IMR-90 (cell line): Measurements from ENCODE around the gene HIVEP3. TPM values are rescaled to one million over a fixed set of nuclear protein-coding genes. Genes with fewer than 3 reads are reported as not detected.

Experiments used
- ATAC-seq: fragments of 200-7000 bp; cut with Tn5 transposase; 2 replicates; pipeline ENCODE4 v1.9.1; 2020; ENCODE audit warnings: low read depth, mild to moderate bottlenecking, moderate library complexity
- BruUV-seq: library from RNA; stranded (reverse); fragments of 400-500 nt; replicated peaks from 2 replicates; lab custom pipeline; 2021; lab: Mats Ljungman, UMichigan
- CTCF ChIA-PET: fragments of 300-600 bp; formaldehyde crosslinking; extraction: SDS; loops from one replicate; lab custom pipeline; 2021; ENCODE audit warnings: antibody characterized with exemption; lab: Yijun Ruan, JAX
- POLR2A ChIA-PET: fragments of 300-600 bp; sonication (Branson Sonifier 250); formaldehyde crosslinking; loops from one replicate; lab custom pipeline; 2022; ENCODE audit warnings: antibody characterized with exemption; ENCODE audit not compliant: unreplicated experiment; lab: Charles Lee
- DNase-seq: peaks from one replicate; pipeline ENCODE4 v3.0.0; 2013
- H2AFZ ChIP-seq: replicated peaks from 2 replicates; pipeline ENCODE3; 2013; ENCODE audit warnings: low read length, mild to moderate bottlenecking; ENCODE audit not compliant: poor library complexity
- H2AK5ac ChIP-seq: 2 replicates; pipeline ENCODE4 v1.6.1; 2013; ENCODE audit warnings: low read depth, low read length, inconsistent platforms
- H2AK9ac ChIP-seq: replicated peaks from 2 replicates; pipeline ENCODE3; 2013; ENCODE audit warnings: mild to moderate bottlenecking, low read depth, low read length, moderate library complexity; ENCODE audit not compliant: poor library complexity
- H2BK120ac ChIP-seq: 2 replicates; pipeline ENCODE4 v1.6.1; 2013; ENCODE audit warnings: low read depth, low read length, inconsistent platforms
- H2BK15ac ChIP-seq: 3 replicates; pipeline ENCODE4 v1.6.1; 2013; ENCODE audit warnings: low read depth, low read length, inconsistent platforms
- H2BK20ac ChIP-seq: 2 replicates; pipeline ENCODE4 v1.6.1; 2013; ENCODE audit warnings: low read depth, mild to moderate bottlenecking, inconsistent platforms, low read length, moderate library complexity
- H2BK5ac ChIP-seq: 2 replicates; pipeline ENCODE4 v1.6.1; 2013; ENCODE audit warnings: mild to moderate bottlenecking, low read depth, low read length, inconsistent platforms; ENCODE audit not compliant: poor library complexity, severe bottlenecking
- H3K14ac ChIP-seq: replicated peaks from 2 replicates; pipeline ENCODE4 v1.6.1; 2013; ENCODE audit warnings: low read depth, low read length, inconsistent platforms
- H3K18ac ChIP-seq: 2 replicates; pipeline ENCODE4 v1.6.1; 2013; ENCODE audit warnings: low read depth, low read length, control low read depth
- H3K23ac ChIP-seq: 2 replicates; pipeline ENCODE4 v1.6.1; 2013; ENCODE audit warnings: low read depth, low read length, inconsistent platforms
- H3K27ac ChIP-seq: 2 replicates; pipeline ENCODE4 v1.5.1; 2013; ENCODE audit warnings: mild to moderate bottlenecking, control low read depth, low read length; ENCODE audit not compliant: insufficient read depth
- H3K27me3 ChIP-seq: 2 replicates; pipeline ENCODE4 v1.6.1; 2013; ENCODE audit warnings: low read length; ENCODE audit not compliant: control insufficient read depth, insufficient read depth
- H3K36me3 ChIP-seq: 2 replicates; pipeline ENCODE4 v1.6.1; 2013; ENCODE audit warnings: low read length, mixed read lengths; ENCODE audit not compliant: control insufficient read depth, insufficient read depth
- H3K4ac ChIP-seq: 2 replicates; pipeline ENCODE4 v1.6.1; 2013; ENCODE audit warnings: low read depth, low read length, inconsistent platforms
- H3K4me1 ChIP-seq: 2 replicates; pipeline ENCODE4 v1.6.1; 2013; ENCODE audit warnings: low read length, mixed read lengths; ENCODE audit not compliant: control insufficient read depth, insufficient read depth
- H3K4me2 ChIP-seq: 2 replicates; pipeline ENCODE4 v1.6.1; 2013; ENCODE audit warnings: low read depth, mild to moderate bottlenecking, control low read depth, low read length, moderate library complexity
- H3K4me3 ChIP-seq: 2 replicates; pipeline ENCODE4 v1.5.1; 2013; ENCODE audit warnings: low read depth, mild to moderate bottlenecking, control low read depth, low read length, moderate library complexity; ENCODE audit not compliant: insufficient read depth
- H3K56ac ChIP-seq: 2 replicates; pipeline ENCODE4 v1.6.1; 2013; ENCODE audit warnings: low read length, inconsistent platforms; ENCODE audit not compliant: insufficient read depth; ENCODE audit errors: extremely low read depth
- H3K79me1 ChIP-seq, 2 experiments: 2 replicates each; pipeline ENCODE4 v1.6.1; 2013; ENCODE audit warnings: low read length in 2 of 2, inconsistent platforms in 1 of 2, low read depth in 1 of 2
- H3K9ac ChIP-seq: 2 replicates; pipeline ENCODE4 v1.6.1; 2013; ENCODE audit warnings: low read depth, low read length, control low read depth
- H3K9me1 ChIP-seq: 2 replicates; pipeline ENCODE4 v1.6.1; 2013; ENCODE audit warnings: low read length, inconsistent platforms; ENCODE audit not compliant: insufficient read depth
- H3K9me3 ChIP-seq: 2 replicates; pipeline ENCODE4 v1.6.1; 2013; ENCODE audit warnings: low read length; ENCODE audit not compliant: control insufficient read depth, insufficient read depth
- H4K20me1 ChIP-seq: 2 replicates; pipeline ENCODE4 v1.6.1; 2013; ENCODE audit warnings: low read length, inconsistent platforms; ENCODE audit not compliant: insufficient read depth
- H4K5ac ChIP-seq: 2 replicates; pipeline ENCODE4 v1.6.1; 2013; ENCODE audit warnings: mild to moderate bottlenecking, low read depth, low read length, control low read depth
- H4K8ac ChIP-seq, 2 experiments: 2 replicates each; pipeline ENCODE4 v1.6.1; 2013; ENCODE audit warnings: low read depth in 2 of 2, low read length in 2 of 2, control low read depth in 1 of 2, inconsistent platforms in 1 of 2
- H4K91ac ChIP-seq: 2 replicates; pipeline ENCODE4 v1.6.1; 2013; ENCODE audit warnings: low read depth, low read length, inconsistent platforms; ENCODE audit not compliant: insufficient read depth
- BHLHE40 ChIP-seq: fragments of 150-350 bp; IDR thresholded peaks from 2 replicates; pipeline ENCODE4 v1.6.1; 2016; ENCODE audit warnings: mild to moderate bottlenecking, low read depth, low read length
- CEBPB ChIP-seq: IDR thresholded peaks from 2 replicates; pipeline ENCODE4 v1.6.1; 2012; ENCODE audit warnings: low read depth, low read length, improper control_type of control experiment
- CHD1 ChIP-seq: IDR thresholded peaks from 2 replicates; pipeline ENCODE4 v1.6.1; 2012; ENCODE audit warnings: low read depth, low read length, improper control_type of control experiment
- CTCF ChIP-seq: conservative IDR thresholded peaks from 2 replicates; pipeline ENCODE4 v1.5.1; 2012; ENCODE audit warnings: mild to moderate bottlenecking, low read depth, low read length, improper control_type of control experiment
- ELK1 ChIP-seq: fragments of 150-350 bp; IDR thresholded peaks from 2 replicates; pipeline ENCODE4 v1.6.1; 2016; ENCODE audit warnings: low read depth, mild to moderate bottlenecking, low read length, moderate library complexity, borderline replicate concordance
- FOS ChIP-seq: fragments of 150-350 bp; IDR thresholded peaks from 2 replicates; pipeline ENCODE4 v1.6.1; 2016; ENCODE audit warnings: low read depth, low read length
- MAFK ChIP-seq: IDR thresholded peaks from 2 replicates; pipeline ENCODE4 v1.6.1; 2012; ENCODE audit warnings: low read depth, low read length, improper control_type of control experiment
- MAZ ChIP-seq: IDR thresholded peaks from 2 replicates; pipeline ENCODE4 v1.6.1; 2012; ENCODE audit warnings: low read depth, mild to moderate bottlenecking, low read length, improper control_type of control experiment, moderate library complexity, borderline replicate concordance
- MXI1 ChIP-seq: IDR thresholded peaks from 2 replicates; pipeline ENCODE4 v1.6.1; 2012; ENCODE audit warnings: low read depth, mild to moderate bottlenecking, low read length, moderate library complexity, borderline replicate concordance
- NFE2L2 ChIP-seq: fragments of 150-350 bp; IDR thresholded peaks from 2 replicates; pipeline ENCODE4 v1.6.1; 2016; ENCODE audit warnings: low read depth, mild to moderate bottlenecking, low read length
- POLR2A ChIP-seq: IDR thresholded peaks from 2 replicates; pipeline ENCODE4 v1.6.1; 2012; ENCODE audit warnings: mild to moderate bottlenecking, low read depth, low read length
- RAD21 ChIP-seq: IDR thresholded peaks from 2 replicates; pipeline ENCODE4 v1.6.1; 2012; ENCODE audit warnings: low read length, improper control_type of control experiment
- RCOR1 ChIP-seq: IDR thresholded peaks from 2 replicates; pipeline ENCODE4 v1.6.1; 2012; ENCODE audit warnings: mild to moderate bottlenecking, low read length, improper control_type of control experiment; ENCODE audit not compliant: insufficient replicate concordance
- RFX5 ChIP-seq: IDR thresholded peaks from 2 replicates; pipeline ENCODE4 v1.8.0; 2012; ENCODE audit warnings: low read depth, mild to moderate bottlenecking, low read length, moderate library complexity
- SMC3 ChIP-seq: fragments of 150-350 bp; IDR thresholded peaks from 2 replicates; pipeline ENCODE4 v1.6.1; 2016; ENCODE audit warnings: low read depth, mild to moderate bottlenecking, antibody characterized with exemption, low read length, moderate library complexity
- USF2 ChIP-seq: fragments of 150-350 bp; IDR thresholded peaks from 2 replicates; pipeline ENCODE4 v1.6.1; 2017; ENCODE audit warnings: mild to moderate bottlenecking, antibody characterized with exemption, low read length, low read depth
- WGBS, 2 experiments: methylation state at CpG; one replicate each; pipeline versions ENCODE4 v1.1.5 to v1.1.7; 2013; ENCODE audit warnings: missing lambda C conversion rate in 2 of 2; ENCODE audit not compliant: insufficient read length in 1 of 2; ENCODE audit errors: extremely low coverage in 2 of 2; 5-methylcytosine and 5-hydroxymethylcytosine counted together
- dilution Hi-C: fragments of 300-500 bp; cut with HindIII; formaldehyde crosslinking; loops from one replicate; pipeline ENCODE4 v1.14.3; 2018; ENCODE audit warnings: low sequenced_read_pairs; ENCODE audit not compliant: unreplicated experiment
- in situ Hi-C: fragments of 300-500 bp; cut with MboI; formaldehyde crosslinking; loops from 3 replicates; pipeline ENCODE4 v1.14.3; 2019; ENCODE audit warnings: low sequenced_read_pairs, inconsistent platforms, mixed read lengths
- intact Hi-C: fragments of 100-400 bp; cut with micrococcal nuclease; formaldehyde crosslinking; loops from 2 replicates; pipeline ENCODE4 v1.10.0; 2022
- polyA plus RNA-seq, 3 experiments: library from polyadenylated mRNA; depleted of rRNA; stranded (reverse); fragments of >200 nt; gene quantifications; 2 replicates each; pipeline ENCODE4 v1.2.3, GENCODE V29; 2012; ENCODE audit warnings: low replicate concordance in 1 of 3
- total RNA-seq: library from RNA; depleted of rRNA; stranded (reverse); fragments of >200 nt; gene quantifications from 2 replicates; pipeline ENCODE4 v1.2.3, GENCODE V29; 2012

The HIVEP3 gene
- total and polyA plus RNA-seq, 2 of the 4 experiments (the other 2 are of a cell fraction) = 1.4 to 4.0 TPM

- no peak overlapping the region for H3K18ac ChIP-seq
- no peak overlapping the region for H2BK120ac ChIP-seq
- peak overlapping the region; percentile 42 for H2AK5ac ChIP-seq
- H2BK20ac ChIP-seq = no peak overlapping the region
- no peak overlapping the region for H3K23ac ChIP-seq
- H3K9ac ChIP-seq = no peak overlapping the region
- no peak overlapping the region; the same call in 1 of the 2 replicates for H4K91ac ChIP-seq
- no peak overlapping the region for H2AK9ac ChIP-seq
- no peak overlapping the region for H3K4ac ChIP-seq
- no peak overlapping the region for H2BK15ac ChIP-seq
- ChIA-PET CTCF (no interaction called here), POLR2A (no interaction called here)
- H2BK5ac ChIP-seq = no peak overlapping the region
- H3K36me3 ChIP-seq = no peaks in the 10 kb centered on the region
- in situ Hi-C loops (loop anchor here (5.0 kb wide), 1 partner anchor 51 kb away; no protein-coding TSS in a partner anchor), intact Hi-C loops (no loop called here), dilution Hi-C loops (no loop called here)
- no peak overlapping the region for H2AFZ ChIP-seq
- H3K4me2 ChIP-seq = no peak overlapping the region
- peaks cover 13 to 17% of the 10 kb centered on the region in 2 experiments; a peak in 2 of 4 replicates for H3K79me1 ChIP-seq
- no peak overlapping the region for H3K27ac ChIP-seq
- H3K14ac ChIP-seq = no peak overlapping the region
- no TSS peak for BruUV-seq
- H4K20me1 ChIP-seq = no peaks in the 10 kb centered on the region
- no peak for ATAC-seq
- H4K8ac ChIP-seq = no peak overlapping the region
- WGBS, 2 experiments = no CpG with 5 or more reads among the region's 2 CpGs
- H3K27me3 ChIP-seq = no peaks in the 10 kb centered on the region
- H3K9me1 ChIP-seq = peaks cover 7% of the 10 kb centered on the region; the same call in 1 of the 2 replicates
- peaks cover 20% of the 10 kb centered on the region for H3K4me1 ChIP-seq
- H4K5ac ChIP-seq = no peak overlapping the region
- TF ChIP-seq POLR2A = no peak
- TF ChIP-seq RFX5 = no peak
- no peak for TF ChIP-seq BHLHE40
- TF ChIP-seq RCOR1 = no peak
- TF ChIP-seq RAD21 = no peak
- TF ChIP-seq ELK1 = no peak
- TF ChIP-seq CHD1 = no peak
- TF ChIP-seq USF2 = no peak
- no peak for TF ChIP-seq MAZ
- no peak for TF ChIP-seq FOS
- TF ChIP-seq NFE2L2 = no peak
- no peak for TF ChIP-seq MXI1
- TF ChIP-seq MAFK = no peak
- TF ChIP-seq CEBPB = no peak
- TF ChIP-seq SMC3 = no peak
- TF ChIP-seq CTCF = no peak
- no peak overlapping the region for H3K4me3 ChIP-seq
- no peak for DNase-seq
- no peaks in the 10 kb centered on the region for H3K9me3 ChIP-seq
- H3K56ac ChIP-seq = no peak overlapping the region
Observed at GRCh38 chr1:41615981-41616380, 302.7 kb downstream of the HIVEP3 start.
